Uterus (tissue), 4 donors: ENCODE results near the gene EPGN. TPM values are rescaled to one million over a fixed set of nuclear protein-coding genes. Genes with fewer than 3 reads are reported as not detected.
"Not testable (repeated sequence)": the region's sequence is repeated elsewhere in the genome, so short reads cannot be mapped to it uniquely, and the experiment has no call there.

Experiments used
- DNase-seq, 2 donors: peaks; one replicate each; pipeline ENCODE4 v3.0.0-alpha.2; 2019 to 2020
- H3K27ac ChIP-seq, 2 donors: fragments of 200-600 bp; sonication (generic); 1 replicate in 1 of 2; 2 replicates in 1 of 2; pipeline ENCODE4 v1.5.1; 2016 to 2018
- H3K27me3 ChIP-seq, 2 donors: fragments of 200-600 bp; sonication (generic); one replicate each; pipeline ENCODE4 v1.5.1; 2018 to 2019; ENCODE audit warnings: control low read depth in 1 of 2
- H3K36me3 ChIP-seq, 2 donors: fragments of 200-600 bp; sonication (generic); one replicate each; pipeline ENCODE4 v1.5.1; 2019; ENCODE audit warnings: control low read depth in 1 of 2
- H3K4me1 ChIP-seq, 2 donors: fragments of 200-600 bp; sonication (generic); one replicate each; pipeline ENCODE4 v1.5.1; 2018 to 2019; ENCODE audit warnings: control low read depth in 1 of 2
- H3K4me3 ChIP-seq, 2 donors: fragments of 200-600 bp; sonication (generic); 1 replicate in 1 of 2; 2 replicates in 1 of 2; pipeline ENCODE4 v1.5.1; 2018 to 2019; ENCODE audit warnings: mild to moderate bottlenecking in 1 of 2
- H3K9me3 ChIP-seq, 2 donors: fragments of 200-600 bp; sonication (generic); one replicate each; pipeline ENCODE4 v1.5.1; 2019; ENCODE audit warnings: control low read depth in 1 of 2
- CTCF ChIP-seq, 4 experiments: fragments of 200-600 bp in 2 of 4; fragments of 450-650 bp in 2 of 4; sonication (generic) in 2 of 4; IDR thresholded peaks; one replicate each; pipeline ENCODE4 v1.5.1; 2016 to 2019; ENCODE audit warnings: antibody characterized with exemption in 4 of 4, mild to moderate bottlenecking in 2 of 4, moderate library complexity in 1 of 4
- POLR2A ChIP-seq, 2 donors: fragments of 450-650 bp; IDR thresholded peaks; one replicate each; pipeline ENCODE4 v1.6.1; 2016; ENCODE audit warnings: antibody characterized with exemption in 2 of 2, mild to moderate bottlenecking in 1 of 2, moderate library complexity in 1 of 2
- intact Hi-C: fragments of 100-400 bp; cut with DNase I; formaldehyde crosslinking; loops from one replicate; pipeline ENCODE4 v1.15.1; 2023; ENCODE audit warnings: low total_unique reads
- total RNA-seq, 4 donors: library from RNA; depleted of rRNA in 3 of 4; stranded (reverse); fragments of >200 nt in 3 of 4; gene quantifications; one replicate each; pipeline versions ENCODE4 v1.1.0 to v1.2.4, GENCODE V29; 2014 to 2023
- donor health status: DM: yes; HTN: yes; CAD: no.

EPGN gene
- total RNA-seq, 4 donors from 2014 or later = 0.26 to 0.61 TPM; not detected in 2

DNA sequence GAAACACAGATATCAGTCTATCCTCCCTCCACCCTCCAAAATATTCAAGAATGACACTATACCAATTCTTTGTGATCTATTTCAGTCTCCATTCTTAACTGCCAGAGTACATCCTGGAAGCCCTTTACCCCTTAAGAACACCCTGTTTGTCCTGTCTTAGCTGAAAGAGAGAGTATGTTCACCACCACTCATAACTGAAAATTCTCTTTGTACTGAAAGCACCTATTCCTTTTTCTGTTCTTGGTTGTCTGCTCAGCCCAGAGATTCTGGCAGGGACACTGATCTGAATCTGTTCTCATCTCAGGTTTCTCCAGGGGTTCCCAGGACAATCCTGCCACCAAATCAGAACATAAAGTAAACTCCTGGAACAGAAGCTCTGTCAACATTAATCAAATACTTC lies 31.2 kb downstream of the EPGN start:
- H3K9me3 ChIP-seq = peaks cover 0 to 3% of the 10 kb centered on the region in 2 donors
- no peak overlapping the region for H3K4me3 ChIP-seq
- intact Hi-C loops = no loop called here
- H3K27ac ChIP-seq = no peak overlapping the region
- H3K4me1 ChIP-seq = no peaks in the 10 kb centered on the region
- no peak for DNase-seq
- no peaks in the 10 kb centered on the region for H3K36me3 ChIP-seq
- TF ChIP-seq POLR2A (IDR thresholded peaks at IDR 0.05) (no peak), CTCF (IDR thresholded peaks at IDR 0.05) (no peak)
- H3K27me3 ChIP-seq = no peaks in the 10 kb centered on the region

GRCh38 chr4:74340421-74340820 lies 32.2 kb downstream of the EPGN start:
- DNase-seq, H3K36me3 ChIP-seq, H3K9me3 ChIP-seq, H3K4me1 ChIP-seq, H3K27ac ChIP-seq, H3K4me3 ChIP-seq, H3K27me3 ChIP-seq, intact Hi-C loops: not testable (repeated sequence)

DNA sequence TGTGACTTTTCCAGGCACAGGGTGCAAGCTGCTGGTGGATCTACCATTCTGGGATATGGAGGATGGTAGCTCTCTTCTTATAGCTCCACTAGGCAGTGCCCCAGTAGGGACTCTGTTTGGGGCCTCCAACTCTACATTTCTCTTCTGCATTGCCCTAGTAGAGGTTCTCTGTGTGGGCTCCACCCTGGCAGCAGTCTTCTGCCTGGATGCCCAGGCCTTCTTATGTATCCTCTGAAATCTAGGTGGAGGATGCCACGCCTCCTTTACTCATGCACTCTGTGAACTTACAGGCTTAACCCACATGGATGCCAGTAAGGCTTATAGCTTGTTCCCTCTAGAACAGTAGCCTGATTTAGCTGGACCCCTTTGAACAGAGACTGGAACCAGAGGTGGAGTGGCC lies 35.8 kb downstream of the EPGN start:
- H3K27me3 ChIP-seq = no peaks in the 10 kb centered on the region
- H3K4me3 ChIP-seq = no peak overlapping the region
- TF ChIP-seq CTCF (IDR thresholded peaks at IDR 0.05) (no peak), POLR2A (IDR thresholded peaks at IDR 0.05) (no peak)
- intact Hi-C loops = no loop called here
- H3K36me3 ChIP-seq = no peaks in the 10 kb centered on the region
- H3K9me3 ChIP-seq = peaks cover 0 to 5% of the 10 kb centered on the region in 2 donors
- H3K27ac ChIP-seq = no peak overlapping the region
- no peaks in the 10 kb centered on the region for H3K4me1 ChIP-seq
- DNase-seq = no peak

- Histone ChIP-seq H3K27ac (no peak overlapping the region), H3K4me3 (no peak overlapping the region), H3K9me3 (no peaks in the 10 kb centered on the region), H3K36me3 (no peaks in the 10 kb centered on the region), H3K4me1 (no peaks in the 10 kb centered on the region), H3K27me3 (no peaks in the 10 kb centered on the region)
- TF ChIP-seq CTCF (IDR thresholded peaks at IDR 0.05) (no peak), POLR2A (IDR thresholded peaks at IDR 0.05) (no peak)
- no peak for DNase-seq
- intact Hi-C loops = no loop called here
These were observed 45.6 kb downstream of the EPGN start for GRCh38 chr4:74353858-74354257.

GRCh38 chr4:74357965-74358364 lies 49.7 kb downstream of the EPGN start:
- no peak for TF ChIP-seq POLR2A (IDR thresholded peaks at IDR 0.05)
- TF ChIP-seq CTCF (IDR thresholded peaks at IDR 0.05) = no peak
- Histone ChIP-seq H3K27me3 (no peaks in the 10 kb centered on the region), H3K4me3 (no peak overlapping the region), H3K36me3 (no peaks in the 10 kb centered on the region), H3K27ac (no peak overlapping the region), H3K4me1 (no peaks in the 10 kb centered on the region), H3K9me3 (no peaks in the 10 kb centered on the region)
- intact Hi-C loops = no loop called here
- DNase-seq = no peak

- Histone ChIP-seq H3K27me3 (peaks cover 0 to 7% of the 10 kb centered on the region in 2 donors), H3K9me3 (no peaks in the 10 kb centered on the region), H3K4me1 (no peaks in the 10 kb centered on the region), H3K36me3 (no peaks in the 10 kb centered on the region), H3K27ac (no peak overlapping the region), H3K4me3 (no peak overlapping the region)
- no peak for DNase-seq
- TF ChIP-seq CTCF (IDR thresholded peaks at IDR 0.05) = no peak
- no peak for TF ChIP-seq POLR2A (IDR thresholded peaks at IDR 0.05)
- intact Hi-C loops = no loop called here
These were observed 53.4 kb downstream of the EPGN start for GRCh38 chr4:74361671-74362070.
